NB4 (cell line): ENCODE results near the gene CCDC138.
A peak's percentile ranks its signal among the peaks of the same experiment; 100 is the strongest.
"Not testable (repeated sequence)": the region's sequence is repeated elsewhere in the genome, so short reads cannot be mapped to it uniquely, and the experiment has no call there.

Source experiments
- DNase-seq: peaks from one replicate; pipeline ENCODE4 v3.0.0; 2010; ENCODE audit warnings: low read depth
- H3K4me3 ChIP-seq: one replicate; pipeline ENCODE4 v1.5.1; 2011; ENCODE audit warnings: mild to moderate bottlenecking, low read depth, low read length, moderate library complexity
- MAX ChIP-seq: IDR thresholded peaks from 2 replicates; pipeline ENCODE4 v1.6.1; 2011; ENCODE audit warnings: low read depth, low read length
- MYC ChIP-seq: IDR thresholded peaks from 2 replicates; pipeline ENCODE4 v1.6.1; 2011; ENCODE audit warnings: low read depth, low read length
- POLR2A ChIP-seq: IDR thresholded peaks from 2 replicates; pipeline ENCODE4 v1.6.1; 2011; ENCODE audit warnings: mild to moderate bottlenecking; ENCODE audit not compliant: insufficient read length; ENCODE audit errors: extremely low read depth
- TF ChIP-seq, protein P1 (sequence below): IDR thresholded peaks from one replicate; pipeline ENCODE4 v1.5.1; 2012; ENCODE audit warnings: low read depth, low read length

Gene CCDC138

GRCh38 chr2:108786354-108787215, at the start of gene CCDC138:
TSS of gene CCDC138 (plus strand) at chr2:108786771. CDS start at chr2:108786823, 52 bp downstream.
- H3K4me3 ChIP-seq, result peak within 1 kb of the TSS; percentile 89
- DNase-seq, result peak; percentile 97

GRCh38 chr2:108757973-108758372, 28.6 kb upstream of the CCDC138 start:
- H3K4me3 ChIP-seq, DNase-seq: not testable (repeated sequence)

More at GRCh38 chr2:108786354-108787215, at the start of gene CCDC138:
- TF ChIP-seq MYC (peak; percentile 57), MAX (peak; percentile 64; the same call in 1 of the 2 replicates), POLR2A (peak; percentile 81)
- TF ChIP-seq, protein P1, sequence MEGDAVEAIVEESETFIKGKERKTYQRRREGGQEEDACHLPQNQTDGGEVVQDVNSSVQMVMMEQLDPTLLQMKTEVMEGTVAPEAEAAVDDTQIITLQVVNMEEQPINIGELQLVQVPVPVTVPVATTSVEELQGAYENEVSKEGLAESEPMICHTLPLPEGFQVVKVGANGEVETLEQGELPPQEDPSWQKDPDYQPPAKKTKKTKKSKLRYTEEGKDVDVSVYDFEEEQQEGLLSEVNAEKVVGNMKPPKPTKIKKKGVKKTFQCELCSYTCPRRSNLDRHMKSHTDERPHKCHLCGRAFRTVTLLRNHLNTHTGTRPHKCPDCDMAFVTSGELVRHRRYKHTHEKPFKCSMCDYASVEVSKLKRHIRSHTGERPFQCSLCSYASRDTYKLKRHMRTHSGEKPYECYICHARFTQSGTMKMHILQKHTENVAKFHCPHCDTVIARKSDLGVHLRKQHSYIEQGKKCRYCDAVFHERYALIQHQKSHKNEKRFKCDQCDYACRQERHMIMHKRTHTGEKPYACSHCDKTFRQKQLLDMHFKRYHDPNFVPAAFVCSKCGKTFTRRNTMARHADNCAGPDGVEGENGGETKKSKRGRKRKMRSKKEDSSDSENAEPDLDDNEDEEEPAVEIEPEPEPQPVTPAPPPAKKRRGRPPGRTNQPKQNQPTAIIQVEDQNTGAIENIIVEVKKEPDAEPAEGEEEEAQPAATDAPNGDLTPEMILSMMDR, result no peak

DNA sequence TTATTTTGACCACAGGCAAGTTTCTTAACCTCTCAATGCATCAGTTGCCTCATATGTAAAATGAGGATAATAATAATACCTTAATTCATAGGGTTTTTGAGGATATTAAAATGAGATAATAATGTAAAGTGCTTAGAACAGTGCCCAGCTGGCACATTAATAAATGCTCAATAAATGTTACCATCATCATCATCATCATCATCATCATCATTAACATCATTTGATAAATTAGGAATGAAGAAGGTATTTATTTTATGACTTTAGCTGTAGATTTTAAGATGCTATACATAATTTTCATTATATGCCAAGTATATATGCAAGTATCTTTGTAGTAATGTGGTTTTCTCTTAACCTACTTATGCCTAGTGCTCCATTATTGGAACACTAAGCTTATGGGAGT, 24.0 kb upstream of the CCDC138 start:
- not testable (repeated sequence) for H3K4me3 ChIP-seq, DNase-seq

- H3K4me3 ChIP-seq, DNase-seq: not testable (repeated sequence)
Observed at GRCh38 chr2:108766671-108767070, 19.9 kb upstream of the CCDC138 start.

DNA sequence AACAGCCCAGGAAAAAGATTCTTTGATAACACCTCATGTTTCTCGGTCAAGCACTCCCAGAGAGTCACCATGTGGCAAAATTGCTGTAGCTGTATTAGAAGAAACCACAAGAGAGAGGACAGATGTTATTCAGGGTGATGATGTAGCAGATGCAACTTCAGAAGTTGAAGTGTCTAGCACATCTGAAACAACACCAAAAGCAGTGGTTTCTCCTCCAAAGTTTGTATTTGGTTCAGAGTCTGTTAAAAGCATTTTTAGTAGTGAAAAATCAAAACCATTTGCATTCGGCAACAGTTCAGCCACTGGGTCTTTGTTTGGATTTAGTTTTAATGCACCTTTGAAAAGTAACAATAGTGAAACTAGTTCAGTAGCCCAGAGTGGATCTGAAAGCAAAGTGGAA, 18.7 kb upstream of the CCDC138 start:
- not testable (repeated sequence) for H3K4me3 ChIP-seq, DNase-seq

DNA sequence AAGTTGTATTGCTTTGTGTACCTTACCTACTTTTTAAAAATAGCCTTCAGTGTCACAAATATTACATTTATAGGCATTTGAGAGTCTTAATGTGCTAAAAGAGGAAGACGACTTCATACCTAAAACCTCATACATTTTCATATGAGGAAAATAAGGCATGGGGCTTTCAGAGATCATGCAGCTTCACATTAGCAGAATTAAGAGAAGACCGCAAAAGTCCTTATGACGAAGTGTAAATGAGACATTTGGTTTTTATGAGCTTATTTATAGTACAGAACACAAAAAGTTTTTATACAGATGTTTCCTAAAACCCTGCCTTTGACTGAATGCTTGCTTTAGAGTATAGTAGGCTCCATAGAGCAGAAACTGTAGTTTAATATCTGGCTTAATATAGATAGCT, 10.1 kb upstream of the CCDC138 start:
- DNase-seq, result no peak
- H3K4me3 ChIP-seq, result no peak overlapping the region
- no peak for TF ChIP-seq POLR2A
- TF ChIP-seq, protein P1, result no peak
- TF ChIP-seq MYC, result no peak
- TF ChIP-seq MAX, result no peak

- no peak for DNase-seq
- no peak overlapping the region for H3K4me3 ChIP-seq
- TF ChIP-seq POLR2A, result no peak
- TF ChIP-seq MYC, result no peak
- TF ChIP-seq MAX, result no peak
- TF ChIP-seq, protein P1, result no peak
Observed at GRCh38 chr2:108778857-108779256, 7.7 kb upstream of the CCDC138 start.

GRCh38 chr2:108786008-108786353, 590 bp upstream of the CCDC138 start:
- DNase-seq, result no peak
- peak overlapping the region; percentile 89 for H3K4me3 ChIP-seq
- TF ChIP-seq, protein P1, result no peak
- TF ChIP-seq POLR2A (no peak), MAX (no peak), MYC (no peak)
